Measurements from ENCODE around the gene GATM.
"Not testable (repeated sequence)": the region's sequence is repeated elsewhere in the genome, so short reads cannot be mapped to it uniquely, and the experiment has no call there.

The GATM gene

GRCh38 chr15:45349623-45350022 is 28.7 kb downstream of the GATM start:
- DNase-seq, result no peak

- no peak for DNase-seq
These were observed 30.4 kb downstream of the GATM start for GRCh38 chr15:45347989-45348388.

- DNase-seq, result no peak
These were observed 31.3 kb downstream of the GATM start for GRCh38 chr15:45347033-45347432.

- no peak for DNase-seq
These were observed 32.0 kb downstream of the GATM start for GRCh38 chr15:45346381-45346780.

- DNase-seq, result no peak
These were observed 35.0 kb downstream of the GATM start for GRCh38 chr15:45343258-45343860.

- DNase-seq, result no peak
These were observed 36.6 kb downstream of the GATM start for GRCh38 chr15:45341790-45342189.

GRCh38 chr15:45340429-45340828 is 37.9 kb downstream of the GATM start:
- no peak for DNase-seq

- no peak for DNase-seq
These were observed 39.9 kb downstream of the GATM start for GRCh38 chr15:45338417-45338816.

- no peak for DNase-seq
These were observed 41.1 kb downstream of the GATM start for GRCh38 chr15:45337224-45337623.

GRCh38 chr15:45333550-45333949 is 44.8 kb downstream of the GATM start:
- DNase-seq, result no peak

- DNase-seq, result no peak
These were observed 45.6 kb downstream of the GATM start for GRCh38 chr15:45332694-45333093.

GRCh38 chr15:45331972-45332371 is 46.4 kb downstream of the GATM start:
- no peak for DNase-seq

GRCh38 chr15:45328663-45329062 is 49.7 kb downstream of the GATM start:
- DNase-seq, result no peak

- peak in 2 of 3 experiments; percentile 18 to 50 for DNase-seq
These were observed 51.6 kb downstream of the GATM start for GRCh38 chr15:45326741-45327140.

- DNase-seq, result no peak
These were observed 52.1 kb downstream of the GATM start for GRCh38 chr15:45326280-45326679.

- no peak for DNase-seq
These were observed 57.7 kb downstream of the GATM start for GRCh38 chr15:45320581-45321205.

GRCh38 chr15:45319472-45320214 is 58.7 kb downstream of the GATM start:
- no peak for DNase-seq

- DNase-seq, result no peak
These were observed 63.4 kb downstream of the GATM start for GRCh38 chr15:45314960-45315359.

GRCh38 chr15:45314117-45314516 is 64.2 kb downstream of the GATM start:
- not testable (repeated sequence) for DNase-seq
